Uterus (tissue), 4 donors: ENCODE results near the gene TEAD4. TPM values are rescaled to one million over a fixed set of nuclear protein-coding genes. Genes with fewer than 3 reads are reported as not detected.

Source experiments
- DNase-seq, 2 donors: peaks; one replicate each; pipeline ENCODE4 v3.0.0-alpha.2; 2019 to 2020
- H3K27ac ChIP-seq, 2 donors: fragments of 200-600 bp; sonication (generic); 1 replicate in 1 of 2; 2 replicates in 1 of 2; pipeline ENCODE4 v1.5.1; 2016 to 2018
- H3K27me3 ChIP-seq, 2 donors: fragments of 200-600 bp; sonication (generic); one replicate each; pipeline ENCODE4 v1.5.1; 2018 to 2019; ENCODE audit warnings: control low read depth in 1 of 2
- H3K36me3 ChIP-seq, 2 donors: fragments of 200-600 bp; sonication (generic); one replicate each; pipeline ENCODE4 v1.5.1; 2019; ENCODE audit warnings: control low read depth in 1 of 2
- H3K4me1 ChIP-seq, 2 donors: fragments of 200-600 bp; sonication (generic); one replicate each; pipeline ENCODE4 v1.5.1; 2018 to 2019; ENCODE audit warnings: control low read depth in 1 of 2
- H3K4me3 ChIP-seq, 2 donors: fragments of 200-600 bp; sonication (generic); 1 replicate in 1 of 2; 2 replicates in 1 of 2; pipeline ENCODE4 v1.5.1; 2018 to 2019; ENCODE audit warnings: mild to moderate bottlenecking in 1 of 2
- H3K9me3 ChIP-seq, 2 donors: fragments of 200-600 bp; sonication (generic); one replicate each; pipeline ENCODE4 v1.5.1; 2019; ENCODE audit warnings: control low read depth in 1 of 2
- POLR2A ChIP-seq, 2 donors: fragments of 450-650 bp; IDR thresholded peaks; one replicate each; pipeline ENCODE4 v1.6.1; 2016; ENCODE audit warnings: antibody characterized with exemption in 2 of 2, mild to moderate bottlenecking in 1 of 2, moderate library complexity in 1 of 2
- intact Hi-C: fragments of 100-400 bp; cut with DNase I; formaldehyde crosslinking; loops from one replicate; pipeline ENCODE4 v1.15.1; 2023; ENCODE audit warnings: low total_unique reads
- total RNA-seq, 4 donors: library from RNA; depleted of rRNA in 3 of 4; stranded (reverse); fragments of >200 nt in 3 of 4; gene quantifications; one replicate each; pipeline versions ENCODE4 v1.1.0 to v1.2.4, GENCODE V29; 2014 to 2023
- TF ChIP-seq, protein P1 (sequence below), 4 experiments: fragments of 200-600 bp in 2 of 4; fragments of 450-650 bp in 2 of 4; sonication (generic) in 2 of 4; IDR thresholded peaks; one replicate each; pipeline ENCODE4 v1.5.1; 2016 to 2019; ENCODE audit warnings: antibody characterized with exemption in 4 of 4, mild to moderate bottlenecking in 2 of 4, moderate library complexity in 1 of 4
- donor health status: DM: yes; HTN: yes; CAD: no.

Gene TEAD4
- total RNA-seq, 4 donors from 2014 or later: 1.3 to 33.8 (median 14.9) TPM

DNA sequence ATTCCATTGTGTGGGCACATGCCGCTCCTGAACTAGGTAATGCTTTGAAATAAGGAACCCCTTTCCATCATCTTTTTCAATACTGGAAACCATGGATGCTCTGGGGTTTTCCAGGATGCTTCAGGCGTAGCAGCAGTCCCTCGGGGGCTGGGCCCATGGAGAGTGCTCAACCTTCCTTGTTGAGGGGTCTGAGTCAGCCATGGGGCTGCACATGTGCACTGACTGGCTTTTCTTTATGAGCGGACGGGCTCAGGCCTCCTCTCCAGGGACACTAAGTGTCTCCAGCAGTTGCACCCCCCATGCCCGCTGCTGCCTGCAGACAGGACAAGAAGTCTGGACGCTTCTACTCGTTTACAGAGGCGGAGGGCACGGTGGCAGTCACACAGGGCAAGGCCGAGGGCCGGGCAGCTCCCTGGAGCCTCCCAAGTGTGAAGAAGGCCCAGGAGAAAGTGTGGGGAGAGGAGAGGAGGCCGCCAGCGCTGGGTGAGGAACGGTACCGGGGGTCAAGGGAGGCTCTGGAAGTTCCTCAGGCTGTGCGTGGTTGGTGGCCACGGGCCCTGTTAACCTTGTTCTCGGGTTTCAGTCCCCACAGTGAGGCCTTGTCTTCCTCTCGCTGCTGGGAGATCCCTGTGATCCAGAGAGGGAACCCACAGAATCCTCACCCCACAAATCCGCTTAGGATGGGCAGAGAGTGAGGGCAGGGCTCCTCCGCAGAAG lies 51.2 kb downstream of the TEAD4 start:
- no peak for DNase-seq
- no peaks in the 10 kb centered on the region for H3K27me3 ChIP-seq
- intact Hi-C loops: no loop called here
- no peak overlapping the region for H3K4me3 ChIP-seq
- no peak overlapping the region for H3K27ac ChIP-seq
- no peaks in the 10 kb centered on the region for H3K4me1 ChIP-seq
- no peaks in the 10 kb centered on the region for H3K9me3 ChIP-seq
- TF ChIP-seq POLR2A (IDR thresholded peaks at IDR 0.05): no peak
- TF ChIP-seq, protein P1, sequence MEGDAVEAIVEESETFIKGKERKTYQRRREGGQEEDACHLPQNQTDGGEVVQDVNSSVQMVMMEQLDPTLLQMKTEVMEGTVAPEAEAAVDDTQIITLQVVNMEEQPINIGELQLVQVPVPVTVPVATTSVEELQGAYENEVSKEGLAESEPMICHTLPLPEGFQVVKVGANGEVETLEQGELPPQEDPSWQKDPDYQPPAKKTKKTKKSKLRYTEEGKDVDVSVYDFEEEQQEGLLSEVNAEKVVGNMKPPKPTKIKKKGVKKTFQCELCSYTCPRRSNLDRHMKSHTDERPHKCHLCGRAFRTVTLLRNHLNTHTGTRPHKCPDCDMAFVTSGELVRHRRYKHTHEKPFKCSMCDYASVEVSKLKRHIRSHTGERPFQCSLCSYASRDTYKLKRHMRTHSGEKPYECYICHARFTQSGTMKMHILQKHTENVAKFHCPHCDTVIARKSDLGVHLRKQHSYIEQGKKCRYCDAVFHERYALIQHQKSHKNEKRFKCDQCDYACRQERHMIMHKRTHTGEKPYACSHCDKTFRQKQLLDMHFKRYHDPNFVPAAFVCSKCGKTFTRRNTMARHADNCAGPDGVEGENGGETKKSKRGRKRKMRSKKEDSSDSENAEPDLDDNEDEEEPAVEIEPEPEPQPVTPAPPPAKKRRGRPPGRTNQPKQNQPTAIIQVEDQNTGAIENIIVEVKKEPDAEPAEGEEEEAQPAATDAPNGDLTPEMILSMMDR (IDR thresholded peaks at IDR 0.05): no peak
- H3K36me3 ChIP-seq: no peaks in the 10 kb centered on the region

DNA sequence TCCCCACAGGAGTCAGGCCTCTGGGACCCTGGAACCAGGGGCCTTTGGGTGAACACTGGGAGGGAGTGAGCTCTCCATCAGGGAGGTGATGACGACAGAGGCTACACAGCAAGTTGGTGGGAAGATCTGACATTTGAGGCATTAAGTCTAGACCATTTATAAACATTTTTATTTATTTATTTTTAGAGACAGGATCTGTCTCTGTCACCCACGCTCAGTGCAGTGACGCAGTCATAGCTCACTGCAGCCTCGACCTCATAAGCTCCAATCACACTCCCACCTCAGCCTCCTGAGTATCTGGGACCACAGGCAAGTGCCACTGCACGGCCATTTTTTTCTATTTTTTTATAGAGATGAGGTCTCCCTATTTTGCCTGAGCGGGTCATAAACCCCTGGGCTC lies 53.6 kb downstream of the TEAD4 start:
- Histone ChIP-seq H3K4me3 (no peak overlapping the region), H3K27me3 (no peaks in the 10 kb centered on the region), H3K27ac (no peak overlapping the region), H3K9me3 (no peaks in the 10 kb centered on the region), H3K4me1 (no peaks in the 10 kb centered on the region), H3K36me3 (no peaks in the 10 kb centered on the region)
- DNase-seq: no peak
- intact Hi-C loops: no loop called here
- TF ChIP-seq, protein P1 (IDR thresholded peaks at IDR 0.05): no peak
- no peak for TF ChIP-seq POLR2A (IDR thresholded peaks at IDR 0.05)

DNA sequence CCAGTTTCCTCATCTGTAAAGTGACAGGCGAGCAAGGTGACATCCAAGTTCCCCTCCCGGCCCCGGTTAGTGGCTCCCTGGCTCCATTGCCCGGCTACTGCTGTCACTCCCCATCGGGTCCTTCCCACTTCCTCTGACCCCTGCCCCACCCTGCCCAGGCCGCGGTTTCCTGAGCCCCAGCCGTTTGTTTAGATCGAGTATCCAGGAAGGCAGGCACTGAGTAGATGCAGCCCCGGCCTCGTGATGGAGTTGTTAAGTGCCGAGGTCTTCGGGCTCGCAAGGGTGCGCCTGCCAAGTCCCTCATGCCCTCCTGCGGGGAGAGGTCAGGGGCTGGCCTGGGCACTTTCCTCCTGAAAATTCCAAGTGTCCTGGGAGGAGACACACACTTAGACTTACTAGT lies 55.4 kb downstream of the TEAD4 start:
- H3K9me3 ChIP-seq: no peaks in the 10 kb centered on the region
- TF ChIP-seq POLR2A (IDR thresholded peaks at IDR 0.05): no peak
- TF ChIP-seq, protein P1 (IDR thresholded peaks at IDR 0.05): no peak
- no peak for DNase-seq
- no peaks in the 10 kb centered on the region for H3K27me3 ChIP-seq
- H3K27ac ChIP-seq: no peak overlapping the region
- H3K36me3 ChIP-seq: no peaks in the 10 kb centered on the region
- H3K4me1 ChIP-seq: no peaks in the 10 kb centered on the region
- H3K4me3 ChIP-seq: no peak overlapping the region
- intact Hi-C loops: no loop called here

DNA sequence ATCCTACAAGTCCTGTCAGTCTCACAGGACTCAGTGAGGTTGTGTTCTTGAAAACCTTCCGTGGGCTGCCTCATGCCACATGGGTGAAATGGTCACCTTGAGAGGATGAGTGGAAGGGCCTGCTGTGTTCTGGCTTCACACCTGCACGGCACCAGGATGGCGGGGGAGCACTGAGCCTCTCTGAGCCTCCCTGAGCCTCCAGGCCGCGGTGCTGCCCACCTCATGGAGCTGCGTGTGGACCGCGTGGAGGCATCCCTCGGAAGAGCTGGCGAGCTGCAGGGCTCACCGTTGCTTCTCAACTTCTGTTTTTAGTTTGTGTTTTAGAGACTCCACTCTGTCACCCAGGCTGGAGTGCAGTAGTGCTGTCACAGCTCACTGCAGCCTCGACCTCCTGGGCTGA lies 56.2 kb downstream of the TEAD4 start:
- no peak overlapping the region for H3K4me3 ChIP-seq
- DNase-seq: no peak
- H3K4me1 ChIP-seq: no peaks in the 10 kb centered on the region
- no peaks in the 10 kb centered on the region for H3K27me3 ChIP-seq
- H3K9me3 ChIP-seq: no peaks in the 10 kb centered on the region
- H3K27ac ChIP-seq: no peak overlapping the region
- TF ChIP-seq POLR2A (IDR thresholded peaks at IDR 0.05): no peak
- TF ChIP-seq, protein P1 (IDR thresholded peaks at IDR 0.05): no peak
- H3K36me3 ChIP-seq: no peaks in the 10 kb centered on the region
- intact Hi-C loops: no loop called here

DNA sequence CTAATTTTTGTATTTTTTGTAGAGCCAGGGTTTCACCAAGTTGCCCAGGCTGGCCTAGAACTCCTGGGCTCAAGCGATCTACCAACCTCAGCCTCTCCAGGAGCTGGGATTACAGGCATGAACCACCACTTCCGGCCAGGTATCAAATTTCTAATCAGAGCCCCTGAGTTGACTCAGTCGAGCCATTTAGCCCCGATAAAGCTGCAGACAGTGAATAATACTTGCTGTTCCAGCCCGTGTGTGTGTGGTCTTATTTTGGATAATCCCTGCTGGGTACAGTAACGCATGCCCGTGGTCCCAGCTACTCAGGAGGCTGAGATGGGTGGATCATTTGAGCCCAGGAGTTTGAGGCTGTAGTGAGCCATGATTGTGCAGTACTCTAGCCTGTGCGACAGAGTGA lies 57.0 kb downstream of the TEAD4 start:
- intact Hi-C loops: no loop called here
- Histone ChIP-seq H3K27ac (no peak overlapping the region), H3K4me3 (no peak overlapping the region), H3K36me3 (no peaks in the 10 kb centered on the region), H3K4me1 (no peaks in the 10 kb centered on the region), H3K27me3 (no peaks in the 10 kb centered on the region), H3K9me3 (no peaks in the 10 kb centered on the region)
- DNase-seq: no peak
- TF ChIP-seq, protein P1 (IDR thresholded peaks at IDR 0.05): no peak
- no peak for TF ChIP-seq POLR2A (IDR thresholded peaks at IDR 0.05)
